ENCODE data around the gene PIGT. TPM values are rescaled to one million over a fixed set of nuclear protein-coding genes. Genes with fewer than 3 reads are reported as not detected.

PIGT gene
- 182 TPM for polyA plus RNA-seq (2012; ENCODE audit: insufficient read length, low read depth)

DNA sequence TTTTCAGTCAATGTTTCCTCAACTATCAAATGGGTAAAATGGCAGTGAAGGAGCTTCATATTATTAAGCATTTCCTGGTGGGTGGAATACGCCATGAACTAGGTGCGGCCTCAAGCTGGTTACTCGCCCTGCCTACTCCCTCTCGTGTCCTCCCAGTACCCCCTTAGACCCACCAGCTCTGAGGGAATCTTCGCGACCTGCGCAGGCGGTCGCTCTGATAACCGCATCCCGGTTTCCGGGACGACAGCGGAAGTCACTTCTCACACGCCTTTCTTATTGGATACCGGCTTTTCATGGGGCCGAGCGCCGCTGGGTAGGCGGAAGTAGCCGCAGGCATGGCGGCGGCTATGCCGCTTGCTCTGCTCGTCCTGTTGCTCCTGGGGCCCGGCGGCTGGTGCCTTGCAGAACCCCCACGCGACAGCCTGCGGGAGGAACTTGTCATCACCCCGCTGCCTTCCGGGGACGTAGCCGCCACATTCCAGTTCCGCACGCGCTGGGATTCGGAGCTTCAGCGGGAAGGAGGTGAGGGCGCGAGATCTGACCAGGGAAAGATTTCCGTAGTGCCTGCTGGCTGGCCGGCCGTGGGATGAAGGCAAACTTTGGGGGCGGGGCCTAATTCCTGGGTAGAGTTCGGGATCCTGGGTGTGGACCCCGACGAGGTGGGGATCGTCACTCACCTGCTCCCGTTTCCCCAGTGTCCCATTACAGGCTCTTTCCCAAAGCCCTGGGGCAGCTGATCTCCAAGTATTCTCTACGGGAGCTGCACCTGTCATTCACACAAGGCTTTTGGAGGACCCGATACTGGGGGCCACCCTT is at the start of gene PIGT:
PIGT (plus strand) TSS at position 320 of the 816 bp plus-strand sequence; CDS start at position 336, 16 bp downstream.
- TF ChIP-seq POLR2AphosphoS5 (IDR thresholded peaks at IDR 0.05; ENCODE audit: low read depth, low read length) (peak; percentile 96), SIN3A (IDR thresholded peaks at IDR 0.05; ENCODE audit: borderline replicate concordance, insufficient read depth, low read length) (no peak), FOXP2 (optimal IDR thresholded peaks at IDR 0.05; ENCODE audit: borderline replicate concordance, extremely low read depth, extremely low read length, insufficient read depth) (peak; percentile 15), TAF1 (IDR thresholded peaks at IDR 0.05; ENCODE audit: borderline replicate concordance, insufficient read depth, low read length) (peak; percentile 67; the same call in 1 of the 2 replicates)
- TF ChIP-seq, protein P1, sequence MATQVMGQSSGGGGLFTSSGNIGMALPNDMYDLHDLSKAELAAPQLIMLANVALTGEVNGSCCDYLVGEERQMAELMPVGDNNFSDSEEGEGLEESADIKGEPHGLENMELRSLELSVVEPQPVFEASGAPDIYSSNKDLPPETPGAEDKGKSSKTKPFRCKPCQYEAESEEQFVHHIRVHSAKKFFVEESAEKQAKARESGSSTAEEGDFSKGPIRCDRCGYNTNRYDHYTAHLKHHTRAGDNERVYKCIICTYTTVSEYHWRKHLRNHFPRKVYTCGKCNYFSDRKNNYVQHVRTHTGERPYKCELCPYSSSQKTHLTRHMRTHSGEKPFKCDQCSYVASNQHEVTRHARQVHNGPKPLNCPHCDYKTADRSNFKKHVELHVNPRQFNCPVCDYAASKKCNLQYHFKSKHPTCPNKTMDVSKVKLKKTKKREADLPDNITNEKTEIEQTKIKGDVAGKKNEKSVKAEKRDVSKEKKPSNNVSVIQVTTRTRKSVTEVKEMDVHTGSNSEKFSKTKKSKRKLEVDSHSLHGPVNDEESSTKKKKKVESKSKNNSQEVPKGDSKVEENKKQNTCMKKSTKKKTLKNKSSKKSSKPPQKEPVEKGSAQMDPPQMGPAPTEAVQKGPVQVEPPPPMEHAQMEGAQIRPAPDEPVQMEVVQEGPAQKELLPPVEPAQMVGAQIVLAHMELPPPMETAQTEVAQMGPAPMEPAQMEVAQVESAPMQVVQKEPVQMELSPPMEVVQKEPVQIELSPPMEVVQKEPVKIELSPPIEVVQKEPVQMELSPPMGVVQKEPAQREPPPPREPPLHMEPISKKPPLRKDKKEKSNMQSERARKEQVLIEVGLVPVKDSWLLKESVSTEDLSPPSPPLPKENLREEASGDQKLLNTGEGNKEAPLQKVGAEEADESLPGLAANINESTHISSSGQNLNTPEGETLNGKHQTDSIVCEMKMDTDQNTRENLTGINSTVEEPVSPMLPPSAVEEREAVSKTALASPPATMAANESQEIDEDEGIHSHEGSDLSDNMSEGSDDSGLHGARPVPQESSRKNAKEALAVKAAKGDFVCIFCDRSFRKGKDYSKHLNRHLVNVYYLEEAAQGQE (IDR thresholded peaks at IDR 0.05; ENCODE audit: insufficient read depth in 1 of 2, low read depth in 2 of 2, low read length in 2 of 2) = peak in 1 of 2 experiments; percentile 33; a peak in 1 of 4 replicates

DNA sequence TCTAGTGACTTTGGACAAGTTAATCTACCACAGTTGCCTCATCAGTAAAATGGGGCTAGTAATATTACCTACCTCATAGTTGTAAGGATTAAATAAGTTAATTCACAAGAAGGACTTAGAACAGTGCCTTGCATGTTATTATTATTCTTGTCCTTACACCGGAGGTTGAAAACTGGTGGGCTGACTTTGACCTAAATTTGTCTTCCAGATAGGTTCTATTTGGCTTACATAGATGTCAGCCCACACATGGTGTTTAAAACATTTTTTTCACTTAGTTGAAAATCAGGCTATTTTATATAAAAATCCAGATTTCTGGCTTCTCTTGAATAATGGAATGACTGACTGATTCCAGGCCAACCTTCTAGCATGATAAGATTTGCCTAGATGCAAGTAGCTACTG is 49.7 kb upstream of the PIGT start:
- TF ChIP-seq TAF1 (IDR thresholded peaks at IDR 0.05; ENCODE audit: borderline replicate concordance, insufficient read depth, low read length) = no peak
- TF ChIP-seq SIN3A (IDR thresholded peaks at IDR 0.05; ENCODE audit: borderline replicate concordance, insufficient read depth, low read length) = no peak
- TF ChIP-seq, protein P1 (IDR thresholded peaks at IDR 0.05; ENCODE audit: insufficient read depth in 1 of 2, low read depth in 2 of 2, low read length in 2 of 2) = no peak
- TF ChIP-seq POLR2AphosphoS5 (IDR thresholded peaks at IDR 0.05; ENCODE audit: low read depth, low read length) = no peak
- no peak for TF ChIP-seq FOXP2 (optimal IDR thresholded peaks at IDR 0.05; ENCODE audit: borderline replicate concordance, extremely low read depth, extremely low read length, insufficient read depth)

DNA sequence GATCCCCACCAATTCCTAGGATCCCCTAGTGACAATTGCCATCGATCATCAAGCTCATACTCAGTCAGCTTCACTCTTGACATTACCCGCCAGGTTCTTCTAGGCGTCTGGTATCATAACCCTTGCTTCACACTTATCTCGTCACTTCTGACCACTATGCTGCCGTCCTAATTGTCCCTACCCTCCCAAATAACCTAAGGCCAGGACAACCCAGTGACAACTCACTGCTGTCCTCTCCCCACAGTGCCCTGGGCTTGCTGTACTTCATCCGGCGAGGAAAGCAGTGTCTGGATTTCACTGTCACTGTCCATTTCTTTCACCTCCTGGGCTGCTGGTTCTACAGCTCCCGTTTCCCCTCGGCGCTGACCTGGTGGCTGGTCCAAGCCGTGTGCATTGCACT is 49.3 kb upstream of the PIGT start:
- TF ChIP-seq POLR2AphosphoS5 (IDR thresholded peaks at IDR 0.05; ENCODE audit: low read depth, low read length) (no peak), TAF1 (IDR thresholded peaks at IDR 0.05; ENCODE audit: borderline replicate concordance, insufficient read depth, low read length) (no peak), FOXP2 (optimal IDR thresholded peaks at IDR 0.05; ENCODE audit: borderline replicate concordance, extremely low read depth, extremely low read length, insufficient read depth) (no peak), SIN3A (IDR thresholded peaks at IDR 0.05; ENCODE audit: borderline replicate concordance, insufficient read depth, low read length) (no peak)
- TF ChIP-seq, protein P1 (IDR thresholded peaks at IDR 0.05; ENCODE audit: insufficient read depth in 1 of 2, low read depth in 2 of 2, low read length in 2 of 2) = no peak

DNA sequence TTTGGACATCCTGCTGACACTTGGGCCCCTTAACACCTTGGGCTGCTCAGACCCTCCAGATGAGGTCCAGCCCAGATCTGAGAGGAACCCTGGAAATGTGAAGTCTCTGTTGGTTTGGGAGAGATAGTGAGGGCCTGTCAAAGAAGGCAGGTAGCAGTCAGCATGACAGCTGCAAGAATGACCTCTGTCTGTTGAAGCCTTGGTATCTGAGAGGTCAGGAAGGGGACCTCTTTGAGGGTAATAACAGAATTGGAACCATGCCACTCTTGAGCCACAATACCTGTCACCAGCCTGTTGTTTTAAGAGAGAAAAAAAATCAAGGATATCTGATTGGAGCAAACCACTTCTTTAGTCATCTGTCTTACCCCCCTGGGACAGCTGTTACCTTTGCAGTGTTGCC is 48.8 kb upstream of the PIGT start:
- TF ChIP-seq FOXP2 (optimal IDR thresholded peaks at IDR 0.05; ENCODE audit: borderline replicate concordance, extremely low read depth, extremely low read length, insufficient read depth) (no peak), POLR2AphosphoS5 (IDR thresholded peaks at IDR 0.05; ENCODE audit: low read depth, low read length) (no peak), TAF1 (IDR thresholded peaks at IDR 0.05; ENCODE audit: borderline replicate concordance, insufficient read depth, low read length) (no peak), SIN3A (IDR thresholded peaks at IDR 0.05; ENCODE audit: borderline replicate concordance, insufficient read depth, low read length) (no peak)
- TF ChIP-seq, protein P1 (IDR thresholded peaks at IDR 0.05; ENCODE audit: insufficient read depth in 1 of 2, low read depth in 2 of 2, low read length in 2 of 2) = no peak

Measured in PFSK-1 (cell line).